VCaP (cell line): Measurements from ENCODE around the gene SPTBN4.

ENCODE experiments used
- H3K27ac ChIP-seq: fragments of 450-650 bp; 2 replicates; pipeline ENCODE4 v1.5.1; 2017
- TF ChIP-seq, protein P1 (sequence below): fragments of 450-650 bp; conservative IDR thresholded peaks from 2 replicates; pipeline ENCODE4 v1.5.1; 2017; ENCODE audit warnings: mild to moderate bottlenecking, moderate library complexity

SPTBN4 gene

GRCh38 chr19:40608240-40608621 lies 141.4 kb downstream of the SPTBN4 start:
- no peak overlapping the region for H3K27ac ChIP-seq
- TF ChIP-seq, protein P1, sequence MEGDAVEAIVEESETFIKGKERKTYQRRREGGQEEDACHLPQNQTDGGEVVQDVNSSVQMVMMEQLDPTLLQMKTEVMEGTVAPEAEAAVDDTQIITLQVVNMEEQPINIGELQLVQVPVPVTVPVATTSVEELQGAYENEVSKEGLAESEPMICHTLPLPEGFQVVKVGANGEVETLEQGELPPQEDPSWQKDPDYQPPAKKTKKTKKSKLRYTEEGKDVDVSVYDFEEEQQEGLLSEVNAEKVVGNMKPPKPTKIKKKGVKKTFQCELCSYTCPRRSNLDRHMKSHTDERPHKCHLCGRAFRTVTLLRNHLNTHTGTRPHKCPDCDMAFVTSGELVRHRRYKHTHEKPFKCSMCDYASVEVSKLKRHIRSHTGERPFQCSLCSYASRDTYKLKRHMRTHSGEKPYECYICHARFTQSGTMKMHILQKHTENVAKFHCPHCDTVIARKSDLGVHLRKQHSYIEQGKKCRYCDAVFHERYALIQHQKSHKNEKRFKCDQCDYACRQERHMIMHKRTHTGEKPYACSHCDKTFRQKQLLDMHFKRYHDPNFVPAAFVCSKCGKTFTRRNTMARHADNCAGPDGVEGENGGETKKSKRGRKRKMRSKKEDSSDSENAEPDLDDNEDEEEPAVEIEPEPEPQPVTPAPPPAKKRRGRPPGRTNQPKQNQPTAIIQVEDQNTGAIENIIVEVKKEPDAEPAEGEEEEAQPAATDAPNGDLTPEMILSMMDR = no peak

- TF ChIP-seq, protein P1 = no peak
- peak overlapping the region; percentile 79 for H3K27ac ChIP-seq
These were observed 142.2 kb downstream of the SPTBN4 start for GRCh38 chr19:40608957-40609356.

DNA sequence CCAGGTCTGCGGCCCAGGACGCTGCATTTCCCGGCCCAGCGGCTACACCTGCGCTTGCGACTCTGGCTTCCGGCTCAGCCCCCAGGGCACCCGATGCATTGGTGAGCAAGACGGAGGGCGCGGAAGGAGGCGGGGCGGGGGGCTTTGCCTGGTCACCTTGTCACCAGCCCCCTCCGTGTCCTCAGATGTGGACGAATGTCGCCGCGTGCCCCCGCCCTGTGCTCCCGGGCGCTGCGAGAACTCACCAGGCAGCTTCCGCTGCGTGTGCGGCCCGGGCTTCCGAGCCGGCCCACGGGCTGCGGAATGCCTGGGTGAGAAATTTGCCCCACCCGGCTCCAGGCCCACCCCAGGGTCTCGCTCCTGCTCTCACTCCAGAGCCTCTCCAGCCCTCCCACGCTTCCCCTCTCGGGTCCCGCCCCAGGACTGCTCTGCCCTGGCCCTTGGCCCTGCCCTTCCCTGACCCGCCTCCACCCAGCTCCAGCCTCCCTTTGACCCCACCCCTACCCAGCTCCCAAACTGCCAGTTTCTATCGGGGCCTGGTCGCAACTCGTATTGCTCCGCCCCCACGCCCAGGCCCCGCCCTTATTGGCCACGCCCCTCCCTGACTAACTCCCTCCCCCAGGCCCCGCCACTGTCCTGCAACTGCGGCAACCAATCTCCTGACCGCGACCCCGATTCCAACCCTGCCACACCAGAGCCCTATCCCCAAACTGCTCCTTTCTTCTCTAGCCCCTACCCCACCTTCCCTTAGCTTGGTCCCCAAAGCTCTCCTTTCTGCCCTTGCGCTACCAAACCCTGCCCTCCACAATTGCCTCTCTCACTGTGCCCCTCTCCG lies 143.0 kb downstream of the SPTBN4 start:
- peak overlapping the region; percentile 79 for H3K27ac ChIP-seq
- TF ChIP-seq, protein P1 = no peak

- TF ChIP-seq, protein P1 = no peak
- peak overlapping the region; percentile 79 for H3K27ac ChIP-seq
These were observed 143.7 kb downstream of the SPTBN4 start for GRCh38 chr19:40610396-40611064.

- TF ChIP-seq, protein P1 = no peak
- peak overlapping the region; percentile 79 for H3K27ac ChIP-seq
These were observed 144.3 kb downstream of the SPTBN4 start for GRCh38 chr19:40611096-40611495.

DNA sequence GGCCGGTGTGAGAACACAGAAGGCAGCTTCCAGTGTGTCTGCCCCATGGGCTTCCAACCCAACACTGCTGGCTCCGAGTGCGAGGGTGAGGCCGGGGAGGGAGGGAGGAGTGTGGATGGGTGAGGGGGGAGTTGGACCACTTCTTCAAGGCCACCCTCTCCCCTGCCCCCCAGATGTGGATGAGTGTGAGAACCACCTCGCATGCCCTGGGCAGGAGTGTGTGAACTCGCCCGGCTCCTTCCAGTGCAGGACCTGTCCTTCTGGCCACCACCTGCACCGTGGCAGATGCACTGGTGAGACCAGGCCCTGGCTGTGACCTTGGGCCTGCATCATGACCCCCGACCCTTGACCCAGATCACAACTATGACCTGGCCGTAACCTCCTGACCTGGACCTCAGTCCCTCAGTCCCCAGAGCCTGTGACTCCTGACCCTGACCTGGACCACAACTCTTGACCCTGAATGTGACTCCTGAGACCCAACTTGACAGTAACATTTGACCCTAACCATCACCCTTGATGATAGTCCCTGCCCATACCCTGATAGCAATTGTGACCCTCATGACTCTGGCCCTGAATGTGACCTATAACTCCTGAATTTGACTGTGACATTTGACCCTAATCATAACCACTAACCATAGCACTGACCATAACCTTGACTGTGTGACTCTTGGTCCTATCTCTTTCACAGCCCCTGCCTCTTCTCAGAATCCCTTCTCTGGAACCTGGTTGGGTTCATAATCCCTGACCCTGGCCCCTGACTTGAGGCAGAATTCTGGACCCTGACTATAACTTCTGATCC lies 145.3 kb downstream of the SPTBN4 start:
- H3K27ac ChIP-seq = no peak overlapping the region
- TF ChIP-seq, protein P1 = no peak
